Occipital lobe (tissue), 2 donors: ENCODE measurements around the gene HNRNPD. TPM values are rescaled to one million over a fixed set of nuclear protein-coding genes. Genes with fewer than 3 reads are reported as not detected.

ENCODE experiments used
- small RNA-seq: library from RNA; depleted of rRNA; stranded (forward); fragments of <200 nt; gene quantifications from one replicate; pipeline ENCODE3, GENCODE V24; 2014
- total RNA-seq: library from RNA; depleted of rRNA; stranded (reverse); fragments of >200 nt; gene quantifications from one replicate; pipeline ENCODE4 v1.2.3, GENCODE V29; 2014

Gene HNRNPD
- total RNA-seq, 1 donor from 2014 or later, result 56.0 TPM

Small RNA genes within 50 kb of the gene (small RNA-seq; reads per million reads assigned to genes)
- not detected for gene RF00150

Other genes starting within 250 kb of the HNRNPD start
- gene HNRNPDL, start 56.5 kb upstream of the HNRNPD start, total RNA-seq, result 347 TPM
- gene ENOPH1, start 56.6 kb upstream of the HNRNPD start, total RNA-seq, result 89.7 TPM
- gene TMEM150C, start 188.0 kb upstream of the HNRNPD start, total RNA-seq, result 90.0 TPM